ENCODE results near the gene ANKS6. TPM values are rescaled to one million over a fixed set of nuclear protein-coding genes. Genes with fewer than 3 reads are reported as not detected.

The ANKS6 gene
- total RNA-seq, 1 experiment from 2014 or later = 39.4 TPM

DNA sequence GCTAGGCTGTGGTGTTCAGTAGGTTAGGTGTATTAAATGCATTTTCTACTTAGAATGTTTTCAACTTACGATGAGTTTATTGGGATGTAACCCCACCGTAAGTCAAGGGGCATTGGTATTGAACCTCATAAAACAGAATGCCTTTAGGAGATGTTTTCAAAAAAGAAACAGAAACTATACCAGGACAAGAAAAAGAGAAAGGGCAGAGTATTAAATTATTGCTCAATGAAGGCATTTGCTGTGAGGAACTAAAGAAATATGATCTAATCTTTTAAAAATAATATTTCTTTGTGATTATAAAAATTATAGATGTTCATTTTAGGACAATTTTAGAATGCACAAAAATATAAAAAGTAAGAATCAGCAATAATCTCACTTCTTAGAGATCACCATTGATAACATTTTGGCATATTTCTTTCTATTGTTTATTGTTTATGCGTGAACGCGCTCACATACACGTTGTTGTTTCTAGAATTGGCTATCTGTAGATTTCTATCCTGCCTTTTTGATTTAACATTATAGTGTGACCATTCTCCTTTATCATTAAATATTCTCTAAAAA, 19.1 kb upstream of the ANKS6 start:
- DNase-seq (ENCODE audit: low spot score) = no peak

- peak; percentile 89 for DNase-seq (ENCODE audit: low spot score)
Observed at GRCh38 chr9:98811051-98811650, 14.8 kb upstream of the ANKS6 start.

GRCh38 chr9:98810102-98810842, 13.9 kb upstream of the ANKS6 start:
- DNase-seq (ENCODE audit: low spot score) = peak; percentile 37

GRCh38 chr9:98809311-98810101, 13.2 kb upstream of the ANKS6 start:
- no peak for DNase-seq (ENCODE audit: low spot score)

- no peak for DNase-seq (ENCODE audit: low spot score)
Observed at GRCh38 chr9:98808875-98809274, 12.5 kb upstream of the ANKS6 start.

GRCh38 chr9:98808411-98808815, 12.1 kb upstream of the ANKS6 start:
- no peak for DNase-seq (ENCODE audit: low spot score)

GRCh38 chr9:98807814-98808195, 11.4 kb upstream of the ANKS6 start:
- DNase-seq (ENCODE audit: low spot score) = no peak

DNA sequence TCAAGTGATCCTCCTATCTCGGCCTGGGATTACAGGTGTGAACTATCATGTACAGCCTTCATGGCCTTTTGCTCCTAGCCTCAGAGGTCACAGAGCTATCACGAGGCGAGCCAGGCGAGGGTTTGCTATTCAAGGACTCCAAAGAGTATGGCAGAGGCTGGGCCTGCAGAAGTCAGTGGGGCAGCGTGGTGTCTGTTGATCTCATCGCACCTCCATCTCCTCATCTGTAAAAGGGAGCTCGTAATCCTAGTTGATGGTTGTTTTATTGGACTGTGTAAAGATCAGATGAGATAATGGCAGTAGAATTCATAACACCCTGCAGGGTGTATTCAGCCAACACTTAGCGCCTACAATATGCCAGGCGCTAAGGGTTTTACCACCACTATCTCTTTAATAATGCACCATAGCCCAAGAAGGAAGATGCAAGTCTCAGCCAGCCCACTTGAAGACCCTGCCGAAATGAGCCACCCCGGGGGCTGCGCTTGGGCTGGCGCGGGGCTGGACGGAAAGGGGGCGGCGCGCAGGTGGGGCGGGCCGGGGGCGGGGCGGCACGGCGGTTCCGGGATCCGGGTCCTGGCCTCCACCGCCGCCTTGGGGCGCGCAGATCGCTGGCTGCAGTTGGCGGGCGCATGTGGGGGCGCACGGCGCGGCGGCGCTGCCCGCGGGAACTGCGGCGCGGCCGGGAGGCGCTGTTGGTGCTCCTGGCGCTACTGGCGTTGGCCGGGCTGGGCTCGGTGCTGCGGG, 10.9 kb upstream of the ANKS6 start, which contains the start of gene GALNT12:
TSS of gene GALNT12 (plus strand) at position 601 of the 744 bp plus-strand sequence. CDS start at position 630, 29 bp downstream.
- no peak for DNase-seq (ENCODE audit: low spot score)

DNA sequence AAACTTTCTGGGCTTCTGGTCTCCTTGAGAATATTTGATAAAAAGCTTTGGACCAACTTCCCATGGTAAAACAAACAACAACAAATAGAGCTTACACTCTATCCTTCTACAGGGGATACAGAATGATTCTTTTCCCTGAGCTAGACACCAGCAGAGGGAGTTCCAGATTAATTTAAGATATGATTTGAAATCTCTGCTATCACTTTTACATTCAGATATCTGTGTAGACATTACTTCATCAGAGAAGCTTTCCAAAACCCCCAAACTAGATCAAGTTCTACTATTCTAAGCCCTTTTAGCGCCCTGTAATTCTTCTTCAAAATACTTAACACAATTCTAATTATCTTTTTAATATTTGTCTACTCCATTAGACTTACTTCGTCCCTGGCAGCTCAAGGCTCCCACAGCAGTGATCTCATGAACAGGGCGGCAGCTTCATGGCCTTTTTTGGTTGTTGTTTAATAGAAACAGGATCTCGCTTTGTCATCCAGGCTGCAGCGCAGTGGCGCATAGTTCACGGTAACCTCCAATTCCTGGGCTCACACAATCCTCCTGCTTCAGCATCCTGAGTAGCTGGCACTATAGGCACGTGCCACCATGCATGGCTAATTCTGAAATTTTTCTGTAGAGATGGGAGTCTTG, 10.2 kb upstream of the ANKS6 start:
- no peak for DNase-seq (ENCODE audit: low spot score)

DNA sequence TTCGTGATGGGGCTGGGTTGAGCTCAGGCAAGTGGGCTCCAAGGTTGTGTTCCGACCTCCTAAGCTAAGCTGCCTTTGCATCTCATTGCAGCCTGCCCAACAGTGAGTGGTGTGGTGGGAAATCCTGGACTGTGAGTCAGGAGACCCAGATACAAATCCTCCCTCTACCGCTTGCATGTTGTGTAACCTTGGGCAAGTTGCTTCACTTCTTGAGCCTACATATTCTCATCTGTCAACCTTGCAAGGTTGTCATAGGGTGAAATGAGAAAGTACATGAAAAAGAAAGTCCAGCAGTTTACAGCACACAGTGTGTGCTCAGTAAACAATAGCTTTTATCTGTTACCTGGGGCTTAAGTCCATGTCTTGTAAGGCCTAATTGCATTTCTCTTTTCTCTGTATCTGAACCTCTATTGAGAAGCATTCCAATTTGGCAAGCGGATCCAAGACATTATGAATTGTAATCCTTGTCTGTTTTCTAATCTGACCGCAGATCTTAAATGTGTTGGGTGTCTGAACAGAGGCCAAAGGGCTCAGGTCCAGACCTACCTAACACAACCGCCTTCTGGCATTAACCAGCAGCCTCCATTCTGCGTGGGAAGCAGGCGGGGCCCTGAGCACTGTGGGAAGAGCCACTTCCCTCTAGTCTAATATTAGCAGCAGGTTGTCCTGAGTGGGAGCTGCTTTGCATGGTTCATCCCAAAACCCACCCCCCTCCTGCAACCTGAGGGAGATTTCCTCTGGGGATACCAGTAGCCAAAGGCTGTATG, 9.3 kb upstream of the ANKS6 start:
- no peak for DNase-seq (ENCODE audit: low spot score)

GRCh38 chr9:98804083-98804482, 7.7 kb upstream of the ANKS6 start:
- DNase-seq (ENCODE audit: low spot score) = no peak

- no peak for DNase-seq (ENCODE audit: low spot score)
Observed at GRCh38 chr9:98801969-98802371, 5.6 kb upstream of the ANKS6 start.

DNA sequence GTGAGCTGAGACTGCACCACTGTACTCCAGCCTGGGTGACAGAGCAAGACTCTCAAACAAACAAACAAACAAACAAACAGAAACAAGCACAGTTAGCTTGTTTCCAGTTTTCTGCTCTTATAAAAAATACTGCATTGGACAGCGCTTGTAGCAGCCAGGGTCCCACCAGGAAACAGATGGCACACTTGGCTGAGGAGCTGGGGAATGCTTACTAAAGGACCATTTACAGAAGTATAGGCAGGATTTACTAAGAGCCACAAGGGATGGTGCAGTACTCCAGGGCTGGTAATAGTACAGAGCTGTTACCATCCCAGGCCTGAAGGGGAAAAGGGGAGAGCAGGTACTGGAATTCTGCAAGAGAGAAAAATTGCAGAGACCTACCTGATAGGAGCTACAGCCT, 5.2 kb upstream of the ANKS6 start:
- DNase-seq (ENCODE audit: low spot score) = no peak

GRCh38 chr9:98798254-98798653, 1.9 kb upstream of the ANKS6 start:
- no peak for DNase-seq (ENCODE audit: low spot score)

DNA sequence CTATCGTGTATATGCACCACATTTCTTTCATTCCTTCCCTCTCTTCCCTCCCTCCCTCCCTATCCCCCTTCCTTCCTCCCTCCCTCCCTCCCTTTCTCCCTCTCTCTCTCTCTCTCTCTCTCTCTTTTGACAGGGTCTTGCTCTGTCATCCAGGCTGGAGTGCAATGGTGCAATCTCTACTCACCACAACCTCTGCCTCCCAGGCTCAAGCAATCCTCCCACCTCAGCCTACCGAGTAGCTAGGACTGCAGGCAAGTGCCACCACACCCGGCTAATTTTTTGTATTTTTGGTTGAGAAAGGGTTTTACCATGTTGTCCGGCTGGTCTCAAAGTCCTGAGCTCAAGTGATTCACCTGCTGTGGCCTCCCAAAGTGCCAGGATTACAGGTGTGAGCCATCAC, 1.1 kb upstream of the ANKS6 start:
- no peak for DNase-seq (ENCODE audit: low spot score)

GRCh38 chr9:98795970-98796363, 388 bp downstream of the ANKS6 start:
- DNase-seq (ENCODE audit: low spot score) = no peak

- no peak for DNase-seq (ENCODE audit: low spot score)
Observed at GRCh38 chr9:98795295-98795955, 930 bp downstream of the ANKS6 start.

DNA sequence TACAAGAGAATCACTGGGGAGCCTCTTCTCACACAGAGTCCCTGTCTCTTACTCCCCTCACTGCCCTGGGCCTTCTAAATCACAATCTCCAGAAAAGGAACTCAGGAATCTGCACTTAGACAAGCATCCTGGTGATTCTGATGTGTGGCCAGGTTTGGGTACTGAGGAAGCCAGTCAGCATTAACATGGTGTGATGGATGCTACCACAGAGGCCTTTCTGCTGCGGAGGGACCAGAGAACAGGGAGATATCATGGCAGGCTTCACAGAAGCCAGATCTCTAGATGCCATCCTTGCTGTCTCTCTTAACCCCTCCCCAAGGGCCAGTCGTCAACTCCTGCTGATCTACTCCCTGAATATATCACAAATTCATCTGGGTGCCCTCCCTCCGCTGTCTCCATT, 1.6 kb downstream of the ANKS6 start:
- DNase-seq (ENCODE audit: low spot score) = no peak

DNA sequence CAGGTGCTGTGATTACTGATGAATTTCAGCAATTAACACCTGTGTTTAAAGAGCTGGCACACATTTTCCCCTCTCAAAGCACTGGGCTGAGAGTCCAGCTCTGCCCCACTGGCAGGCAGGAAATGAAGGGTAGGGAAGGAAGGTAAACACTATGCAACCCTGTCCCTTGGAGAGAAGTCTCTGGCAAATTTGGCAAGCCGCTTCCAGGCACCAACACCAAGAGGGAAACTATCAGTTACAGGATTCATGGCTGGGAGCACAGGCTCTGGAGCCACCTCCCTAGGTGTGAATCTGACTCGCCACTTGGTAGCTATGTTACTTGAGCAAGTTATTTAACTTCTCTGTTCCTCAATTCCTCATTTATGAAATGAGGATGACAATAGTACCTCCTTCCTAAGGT, 3.3 kb downstream of the ANKS6 start:
- DNase-seq (ENCODE audit: low spot score) = no peak

Data from A172 (cell line).